Neutrophil (primary cell): Measurements from ENCODE around the gene LINC01488.

Experiments
- H3K27ac ChIP-seq: fragments of 200-600 bp; sonication (generic); 2 replicates; pipeline ENCODE4 v1.5.1; 2016; ENCODE audit warnings: mild to moderate bottlenecking, moderate library complexity
- H3K27me3 ChIP-seq: fragments of 200-600 bp; sonication (generic); 2 replicates; pipeline ENCODE4 v1.6.0; 2016; ENCODE audit warnings: mild to moderate bottlenecking
- H3K36me3 ChIP-seq: fragments of 200-600 bp; sonication (generic); 2 replicates; pipeline ENCODE4 v1.5.1; 2017
- H3K4me1 ChIP-seq, 2 experiments: fragments of 200-600 bp in 1 of 2; sonication (generic) in 1 of 2; 1 replicate in 1 of 2; 2 replicates in 1 of 2; pipeline versions ENCODE4 v1.5.1 to v1.6.1; 2013 to 2016; ENCODE audit warnings: low read depth in 1 of 2, low read length in 1 of 2, mild to moderate bottlenecking in 1 of 2, moderate library complexity in 1 of 2; ENCODE audit not compliant: control insufficient read depth in 1 of 2, insufficient read depth in 1 of 2
- H3K4me3 ChIP-seq, 2 experiments: fragments of 200-600 bp in 1 of 2; sonication (generic) in 1 of 2; 1 replicate in 1 of 2; 2 replicates in 1 of 2; pipeline ENCODE4 v1.5.1; 2013 to 2016; ENCODE audit warnings: low read depth in 1 of 2, low read length in 1 of 2, mild to moderate bottlenecking in 1 of 2, moderate library complexity in 1 of 2
- H3K9me3 ChIP-seq: fragments of 200-600 bp; sonication (generic); 2 replicates; pipeline ENCODE4 v1.5.1; 2016
- CTCF ChIP-seq: fragments of 200-600 bp; sonication (generic); IDR thresholded peaks from 2 replicates; pipeline ENCODE4 v1.5.1; 2016; ENCODE audit warnings: antibody characterized with exemption

The LINC01488 gene

GRCh38 chr11:69489031-69489745 is 7.7 kb downstream of the LINC01488 start:
- H3K9me3 ChIP-seq: no peaks in the 10 kb centered on the region
- no peaks in the 10 kb centered on the region for H3K36me3 ChIP-seq
- no peaks in the 10 kb centered on the region for H3K4me1 ChIP-seq

GRCh38 chr11:69489746-69490365 is 8.4 kb downstream of the LINC01488 start:
- no peaks in the 10 kb centered on the region for H3K4me1 ChIP-seq
- H3K27me3 ChIP-seq: peaks cover 8% of the 10 kb centered on the region
- no peak overlapping the region for H3K4me3 ChIP-seq
- H3K27ac ChIP-seq: no peak overlapping the region
- no peak for TF ChIP-seq CTCF
- H3K36me3 ChIP-seq: no peaks in the 10 kb centered on the region
- H3K9me3 ChIP-seq: no peaks in the 10 kb centered on the region

More at GRCh38 chr11:69489031-69489745, 7.7 kb downstream of the LINC01488 start:
- TF ChIP-seq CTCF: no peak
- H3K4me3 ChIP-seq: no peak overlapping the region
- no peak overlapping the region for H3K27ac ChIP-seq
- H3K27me3 ChIP-seq: peaks cover 2% of the 10 kb centered on the region

GRCh38 chr11:69490516-69490915 is 9.1 kb downstream of the LINC01488 start:
- H3K27ac ChIP-seq: no peak overlapping the region
- H3K4me1 ChIP-seq: no peaks in the 10 kb centered on the region
- no peaks in the 10 kb centered on the region for H3K36me3 ChIP-seq
- peaks cover 8% of the 10 kb centered on the region for H3K27me3 ChIP-seq
- H3K4me3 ChIP-seq: no peak overlapping the region
- no peak for TF ChIP-seq CTCF
- no peaks in the 10 kb centered on the region for H3K9me3 ChIP-seq

GRCh38 chr11:69491071-69492031 is 9.9 kb downstream of the LINC01488 start:
- H3K27ac ChIP-seq: no peak overlapping the region
- H3K36me3 ChIP-seq: no peaks in the 10 kb centered on the region
- H3K4me3 ChIP-seq: no peak overlapping the region
- no peak for TF ChIP-seq CTCF
- H3K4me1 ChIP-seq: no peaks in the 10 kb centered on the region
- H3K27me3 ChIP-seq: peaks cover 10% of the 10 kb centered on the region
- no peaks in the 10 kb centered on the region for H3K9me3 ChIP-seq

- Histone ChIP-seq H3K36me3 (no peaks in the 10 kb centered on the region), H3K4me3 (no peak overlapping the region), H3K27ac (no peak overlapping the region), H3K27me3 (peaks cover 20% of the 10 kb centered on the region), H3K4me1 (no peaks in the 10 kb centered on the region), H3K9me3 (no peaks in the 10 kb centered on the region)
- no peak for TF ChIP-seq CTCF
Measured at GRCh38 chr11:69492201-69492991, 10.9 kb downstream of the LINC01488 start.
